BJ (cell line): Measurements from ENCODE around the gene CATSPER4. TPM values are rescaled to one million over a fixed set of nuclear protein-coding genes. Genes with fewer than 3 reads are reported as not detected.

Experiments
- CTCF ChIA-PET: fragments of 350-600 bp; formaldehyde crosslinking; extraction: SDS; loops from one replicate; lab custom pipeline; 2021; ENCODE audit warnings: antibody characterized with exemption, inconsistent platforms; lab: Yijun Ruan, JAX
- POLR2A ChIA-PET: fragments of 300-600 bp; sonication (Branson Sonifier 250); formaldehyde crosslinking; extraction: SDS; loops from one replicate; lab custom pipeline; 2021; ENCODE audit warnings: antibody characterized with exemption; lab: Charles Lee
- DNase-seq: peaks from one replicate; pipeline ENCODE4 v3.0.0-alpha.2; 2011; ENCODE audit warnings: low read depth
- H3K27me3 ChIP-seq: 2 replicates; pipeline ENCODE4 v1.6.0; 2011; ENCODE audit warnings: low read length; ENCODE audit not compliant: control insufficient read depth, insufficient read depth
- H3K36me3 ChIP-seq: 2 replicates; pipeline ENCODE4 v1.5.1; 2011; ENCODE audit warnings: low read length; ENCODE audit not compliant: control insufficient read depth, insufficient read depth
- H3K4me3 ChIP-seq: 2 replicates; pipeline ENCODE4 v1.5.1; 2011; ENCODE audit warnings: low read depth, mild to moderate bottlenecking, control low read depth, low read length
- polyA plus RNA-seq: library from polyadenylated mRNA; depleted of rRNA; stranded (reverse); fragments of >200 nt; gene quantifications from 2 replicates; pipeline ENCODE4 v1.2.3, GENCODE V29; 2011
- TF ChIP-seq, protein P1 (sequence below): IDR thresholded peaks from 2 replicates; pipeline ENCODE4 v1.5.1; 2011; ENCODE audit warnings: low read depth, mild to moderate bottlenecking, control low read depth, inconsistent platforms, low read length, moderate library complexity; ENCODE audit not compliant: insufficient read depth

Gene CATSPER4
- polyA plus RNA-seq, 1 experiment = not detected

DNA sequence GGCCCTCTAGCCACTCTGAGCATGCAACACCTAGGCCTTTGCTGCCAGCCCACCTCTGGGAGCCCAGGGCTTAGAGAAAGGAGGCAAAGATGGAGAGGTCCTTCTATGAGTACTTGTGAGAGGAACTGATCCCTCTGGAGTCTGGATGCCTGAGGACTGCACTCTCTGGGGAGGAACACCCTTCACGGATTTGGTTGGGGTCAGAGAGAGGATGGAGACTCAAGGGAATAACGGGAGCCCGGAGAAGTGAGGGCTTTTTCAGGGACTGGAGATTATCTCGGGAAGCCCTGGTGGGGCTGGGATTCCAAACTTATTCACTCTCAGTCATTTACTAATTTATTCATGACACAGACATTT is 21.2 kb upstream of the CATSPER4 start:
- TF ChIP-seq, protein P1, sequence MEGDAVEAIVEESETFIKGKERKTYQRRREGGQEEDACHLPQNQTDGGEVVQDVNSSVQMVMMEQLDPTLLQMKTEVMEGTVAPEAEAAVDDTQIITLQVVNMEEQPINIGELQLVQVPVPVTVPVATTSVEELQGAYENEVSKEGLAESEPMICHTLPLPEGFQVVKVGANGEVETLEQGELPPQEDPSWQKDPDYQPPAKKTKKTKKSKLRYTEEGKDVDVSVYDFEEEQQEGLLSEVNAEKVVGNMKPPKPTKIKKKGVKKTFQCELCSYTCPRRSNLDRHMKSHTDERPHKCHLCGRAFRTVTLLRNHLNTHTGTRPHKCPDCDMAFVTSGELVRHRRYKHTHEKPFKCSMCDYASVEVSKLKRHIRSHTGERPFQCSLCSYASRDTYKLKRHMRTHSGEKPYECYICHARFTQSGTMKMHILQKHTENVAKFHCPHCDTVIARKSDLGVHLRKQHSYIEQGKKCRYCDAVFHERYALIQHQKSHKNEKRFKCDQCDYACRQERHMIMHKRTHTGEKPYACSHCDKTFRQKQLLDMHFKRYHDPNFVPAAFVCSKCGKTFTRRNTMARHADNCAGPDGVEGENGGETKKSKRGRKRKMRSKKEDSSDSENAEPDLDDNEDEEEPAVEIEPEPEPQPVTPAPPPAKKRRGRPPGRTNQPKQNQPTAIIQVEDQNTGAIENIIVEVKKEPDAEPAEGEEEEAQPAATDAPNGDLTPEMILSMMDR = no peak
- POLR2A ChIA-PET = no interaction called here
- DNase-seq = no peak
- Histone ChIP-seq H3K36me3 (no peaks in the 10 kb centered on the region; the same call in 1 of the 2 replicates), H3K27me3 (peaks cover 3% of the 10 kb centered on the region; the same call in 1 of the 2 replicates), H3K4me3 (no peak overlapping the region)
- CTCF ChIA-PET = interaction anchor here (0.6 to 4.8 kb wide), 37 partner anchors 8 to 697 kb away, joined by 3 to 25 read pairs (median 5); partner anchors contain the start of genes CD52, CEP85, CRYBG2 and PDIK1L

GRCh38 chr1:26169669-26170471 is 20.5 kb upstream of the CATSPER4 start, which contains the start of gene ZNF593:
TSS of gene ZNF593 (plus strand) at chr1:26169908. CDS start at chr1:26169984, 76 bp downstream.
- DNase-seq = peak; percentile 28
- ChIA-PET CTCF (interaction anchor here (0.6 to 4.8 kb wide), 44 partner anchors 9 to 698 kb away, joined by 3 to 25 read pairs (median 4); partner anchors contain the start of genes CD52, CEP85, CRYBG2 and PDIK1L), POLR2A (no interaction called here)
- no peaks in the 10 kb centered on the region; the same call in 1 of the 2 replicates for H3K27me3 ChIP-seq
- TF ChIP-seq, protein P1 = peak; percentile 93
- peak within 1 kb of the TSS; percentile 58 for H3K4me3 ChIP-seq
- H3K36me3 ChIP-seq = no peaks in the 10 kb centered on the region; the same call in 1 of the 2 replicates

- TF ChIP-seq, protein P1 = no peak
- Histone ChIP-seq H3K36me3 (no peaks in the 10 kb centered on the region; the same call in 1 of the 2 replicates), H3K27me3 (no peaks in the 10 kb centered on the region), H3K4me3 (peak overlapping the region; percentile 58)
- ChIA-PET POLR2A (no interaction called here), CTCF (interaction anchor here (0.8 to 4.8 kb wide), 20 partner anchors 9 to 243 kb away, joined by 3 to 25 read pairs (median 5); partner anchors contain the start of genes CD52, CEP85 and PDIK1L)
- DNase-seq = no peak
Measured at GRCh38 chr1:26170472-26170821, 20.0 kb upstream of the CATSPER4 start.

GRCh38 chr1:26171084-26172072 is 19.0 kb upstream of the CATSPER4 start, which contains the start of gene ZNF593OS:
TSS of gene ZNF593OS (minus strand) at chr1:26171832. CDS start at chr1:26171661, 171 bp downstream.
- H3K4me3 ChIP-seq = peak within 1 kb of the TSS; percentile 58
- POLR2A ChIA-PET = no interaction called here
- H3K36me3 ChIP-seq = no peaks in the 10 kb centered on the region; the same call in 1 of the 2 replicates
- CTCF ChIA-PET = interaction anchor here (0.5 to 4.8 kb wide), 6 partner anchors 9 to 224 kb away, joined by 3 to 25 read pairs (median 5); partner anchors contain the start of gene CEP85
- H3K27me3 ChIP-seq = no peaks in the 10 kb centered on the region
- TF ChIP-seq, protein P1 = no peak
- no peak for DNase-seq
